Progenitor cell of endocrine pancreas (in vitro differentiated cells): ENCODE measurements around the gene NFAT5. TPM values are rescaled to one million over a fixed set of nuclear protein-coding genes. Genes with fewer than 3 reads are reported as not detected.

Source experiments
- DNase-seq: peaks from one replicate; pipeline ENCODE4 v3.0.0; 2021; ENCODE audit warnings: low spot score; ENCODE audit not compliant: unreplicated experiment
- H3K27ac Mint-ChIP-seq: 2 replicates; pipeline ENCODE4 v1.8.0; 2021; ENCODE audit warnings: mild to moderate bottlenecking, moderate library complexity, mixed read lengths
- H3K27me3 Mint-ChIP-seq: 2 replicates; pipeline ENCODE4 v1.8.0; 2021; ENCODE audit warnings: mixed read lengths
- H3K36me3 Mint-ChIP-seq: 2 replicates; pipeline ENCODE4 v1.8.0; 2022; ENCODE audit warnings: mixed read lengths; ENCODE audit not compliant: insufficient read depth
- H3K4me1 Mint-ChIP-seq: 2 replicates; pipeline ENCODE4 v1.8.0; 2021; ENCODE audit warnings: low read depth, mixed read lengths
- H3K4me3 Mint-ChIP-seq: 2 replicates; pipeline ENCODE4 v1.8.0; 2021; ENCODE audit warnings: low read depth, mild to moderate bottlenecking, moderate library complexity, mixed read lengths
- H3K9me3 Mint-ChIP-seq: 2 replicates; pipeline ENCODE4 v1.8.0; 2021; ENCODE audit warnings: low read depth, mixed read lengths
- total RNA-seq: library from RNA; stranded (reverse); gene quantifications from 2 replicates; pipeline ENCODE4 v1.2.1, GENCODE V29; 2021
- TF ChIP-seq, protein P1 (sequence below): fragments of 200-600 bp; sonication (generic); IDR thresholded peaks from one replicate; pipeline ENCODE4 v1.5.0; 2021; ENCODE audit warnings: antibody characterized with exemption, mild to moderate bottlenecking; ENCODE audit not compliant: unreplicated experiment

Gene NFAT5
- total RNA-seq, 1 donor from 2014 or later, result 41.2 TPM

DNA sequence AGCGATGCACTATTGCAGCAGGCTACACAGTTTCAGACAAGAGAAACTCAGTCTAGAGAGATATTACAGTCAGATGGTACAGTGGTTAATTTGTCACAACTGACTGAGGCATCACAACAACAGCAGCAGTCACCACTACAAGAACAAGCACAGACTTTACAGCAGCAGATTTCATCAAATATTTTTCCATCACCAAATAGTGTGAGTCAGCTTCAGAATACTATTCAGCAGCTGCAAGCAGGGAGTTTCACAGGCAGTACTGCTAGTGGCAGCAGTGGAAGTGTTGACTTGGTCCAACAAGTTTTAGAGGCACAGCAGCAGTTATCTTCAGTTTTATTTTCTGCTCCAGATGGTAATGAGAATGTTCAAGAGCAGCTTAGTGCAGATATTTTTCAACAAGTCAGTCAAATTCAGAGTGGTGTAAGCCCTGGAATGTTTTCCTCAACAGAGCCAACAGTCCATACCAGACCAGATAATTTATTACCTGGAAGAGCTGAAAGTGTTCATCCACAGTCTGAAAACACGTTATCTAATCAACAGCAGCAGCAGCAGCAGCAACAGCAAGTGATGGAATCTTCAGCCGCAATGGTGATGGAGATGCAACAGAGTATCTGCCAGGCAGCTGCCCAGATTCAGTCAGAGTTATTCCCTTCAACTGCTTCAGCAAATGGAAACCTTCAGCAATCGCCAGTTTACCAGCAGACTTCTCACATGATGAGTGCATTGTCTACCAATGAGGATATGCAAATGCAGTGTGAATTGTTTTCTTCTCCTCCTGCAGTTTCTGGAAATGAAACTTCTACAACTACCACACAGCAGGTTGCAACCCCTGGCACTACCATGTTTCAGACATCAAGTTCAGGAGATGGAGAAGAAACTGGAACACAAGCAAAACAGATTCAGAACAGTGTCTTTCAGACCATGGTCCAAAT lies 126.5 kb downstream of the NFAT5 start:
- no peak for DNase-seq
- Mint-ChIP-seq H3K27ac (no peak overlapping the region), H3K36me3 (peaks cover 38% of the 10 kb centered on the region), H3K27me3 (no peaks in the 10 kb centered on the region), H3K9me3 (no peaks in the 10 kb centered on the region), H3K4me3 (no peak overlapping the region), H3K4me1 (no peaks in the 10 kb centered on the region)
- TF ChIP-seq, protein P1, sequence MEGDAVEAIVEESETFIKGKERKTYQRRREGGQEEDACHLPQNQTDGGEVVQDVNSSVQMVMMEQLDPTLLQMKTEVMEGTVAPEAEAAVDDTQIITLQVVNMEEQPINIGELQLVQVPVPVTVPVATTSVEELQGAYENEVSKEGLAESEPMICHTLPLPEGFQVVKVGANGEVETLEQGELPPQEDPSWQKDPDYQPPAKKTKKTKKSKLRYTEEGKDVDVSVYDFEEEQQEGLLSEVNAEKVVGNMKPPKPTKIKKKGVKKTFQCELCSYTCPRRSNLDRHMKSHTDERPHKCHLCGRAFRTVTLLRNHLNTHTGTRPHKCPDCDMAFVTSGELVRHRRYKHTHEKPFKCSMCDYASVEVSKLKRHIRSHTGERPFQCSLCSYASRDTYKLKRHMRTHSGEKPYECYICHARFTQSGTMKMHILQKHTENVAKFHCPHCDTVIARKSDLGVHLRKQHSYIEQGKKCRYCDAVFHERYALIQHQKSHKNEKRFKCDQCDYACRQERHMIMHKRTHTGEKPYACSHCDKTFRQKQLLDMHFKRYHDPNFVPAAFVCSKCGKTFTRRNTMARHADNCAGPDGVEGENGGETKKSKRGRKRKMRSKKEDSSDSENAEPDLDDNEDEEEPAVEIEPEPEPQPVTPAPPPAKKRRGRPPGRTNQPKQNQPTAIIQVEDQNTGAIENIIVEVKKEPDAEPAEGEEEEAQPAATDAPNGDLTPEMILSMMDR, result no peak

DNA sequence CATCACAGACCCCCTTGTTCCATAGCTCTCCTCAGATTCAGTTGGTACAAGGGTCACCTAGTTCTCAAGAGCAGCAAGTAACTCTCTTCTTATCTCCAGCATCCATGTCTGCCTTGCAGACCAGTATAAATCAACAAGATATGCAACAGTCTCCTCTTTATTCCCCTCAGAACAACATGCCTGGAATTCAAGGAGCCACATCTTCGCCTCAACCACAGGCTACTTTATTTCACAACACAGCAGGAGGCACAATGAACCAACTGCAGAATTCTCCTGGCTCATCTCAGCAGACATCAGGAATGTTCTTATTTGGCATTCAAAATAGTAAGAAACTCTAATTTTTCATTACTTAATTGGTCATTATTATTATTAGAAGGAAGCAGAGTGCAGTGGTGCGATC lies 128.2 kb downstream of the NFAT5 start:
- Mint-ChIP-seq H3K4me3 (no peak overlapping the region), H3K27me3 (no peaks in the 10 kb centered on the region)
- DNase-seq, result no peak

DNA sequence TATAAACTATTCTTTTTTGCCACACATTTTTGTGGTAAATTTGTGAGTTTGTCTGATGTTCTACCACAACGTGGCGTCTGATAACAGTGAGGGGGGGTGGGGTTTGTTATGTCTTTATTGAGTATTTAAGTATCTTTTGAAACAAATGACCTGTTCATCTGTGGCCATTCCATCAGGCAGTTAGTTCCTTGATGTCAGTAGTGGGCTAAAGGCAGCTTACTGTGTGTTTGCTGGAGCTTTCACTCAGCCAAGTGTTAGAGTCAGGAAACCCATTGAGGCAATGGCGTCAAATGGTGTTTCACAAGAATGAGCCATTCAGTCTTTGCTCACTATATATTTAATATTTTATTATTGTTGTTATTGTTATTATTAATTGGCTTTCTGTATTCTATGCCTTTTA lies 132.6 kb downstream of the NFAT5 start:
- H3K4me3 Mint-ChIP-seq, result no peak overlapping the region
- no peak for DNase-seq
- no peaks in the 10 kb centered on the region for H3K9me3 Mint-ChIP-seq
- H3K27me3 Mint-ChIP-seq, result no peaks in the 10 kb centered on the region
- H3K36me3 Mint-ChIP-seq, result peaks cover 20% of the 10 kb centered on the region
- peaks cover 9% of the 10 kb centered on the region for H3K4me1 Mint-ChIP-seq
- H3K27ac Mint-ChIP-seq, result no peak overlapping the region
- TF ChIP-seq, protein P1, result no peak

More for the DNA sequence above, 128.2 kb downstream of the NFAT5 start:
- no peaks in the 10 kb centered on the region for H3K9me3 Mint-ChIP-seq
- TF ChIP-seq, protein P1, result no peak
- no peak overlapping the region for H3K27ac Mint-ChIP-seq
- H3K4me1 Mint-ChIP-seq, result no peaks in the 10 kb centered on the region
- H3K36me3 Mint-ChIP-seq, result peaks cover 40% of the 10 kb centered on the region

DNA sequence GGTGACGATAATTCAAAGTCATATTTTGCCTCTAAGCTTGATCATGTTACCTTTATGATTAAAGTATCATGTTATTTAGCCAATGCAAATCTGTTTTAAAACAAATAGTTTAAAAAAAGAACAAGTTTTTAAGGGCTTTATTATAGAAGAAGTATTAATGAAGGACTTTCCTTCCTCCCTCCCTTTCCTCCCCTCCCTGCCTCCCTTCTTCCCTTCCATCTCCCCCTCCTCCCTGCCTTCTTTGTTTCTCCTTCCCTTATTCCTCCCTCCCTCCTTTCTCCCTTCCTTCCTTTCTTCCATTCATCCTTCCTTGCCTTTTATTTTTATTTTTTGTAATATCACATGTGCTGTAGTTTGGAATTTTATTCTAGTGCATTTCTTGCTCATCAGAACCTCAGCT lies 134.1 kb downstream of the NFAT5 start:
- TF ChIP-seq, protein P1, result no peak
- no peaks in the 10 kb centered on the region for H3K27me3 Mint-ChIP-seq
- peaks cover 11% of the 10 kb centered on the region for H3K4me1 Mint-ChIP-seq
- H3K9me3 Mint-ChIP-seq, result no peaks in the 10 kb centered on the region
- no peak overlapping the region for H3K27ac Mint-ChIP-seq
- no peak overlapping the region for H3K4me3 Mint-ChIP-seq
- H3K36me3 Mint-ChIP-seq, result peaks cover 11% of the 10 kb centered on the region
- no peak for DNase-seq

DNA sequence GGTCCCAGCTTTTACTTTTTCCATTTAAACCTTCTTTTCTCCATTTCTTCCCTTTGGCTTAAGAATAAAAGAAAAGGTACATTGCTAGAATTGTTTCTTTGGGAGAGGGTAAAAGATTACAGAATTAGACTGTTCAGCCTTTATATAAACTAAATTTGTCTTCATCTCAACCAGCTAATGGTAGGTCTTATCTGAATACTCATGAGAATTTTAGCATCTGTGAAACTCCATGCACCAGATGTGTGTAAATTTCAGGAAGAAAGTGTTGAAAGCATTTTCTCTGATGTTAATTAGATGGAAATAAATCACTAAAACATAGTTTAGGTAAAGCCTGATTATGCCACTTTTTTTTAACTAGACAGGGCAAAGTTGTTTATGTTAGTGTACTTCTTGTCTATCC lies 135.7 kb downstream of the NFAT5 start:
- TF ChIP-seq, protein P1, result no peak
- Mint-ChIP-seq H3K9me3 (no peaks in the 10 kb centered on the region), H3K27ac (peak overlapping the region; percentile 87), H3K4me1 (peaks cover 11% of the 10 kb centered on the region), H3K27me3 (no peaks in the 10 kb centered on the region), H3K4me3 (no peak overlapping the region), H3K36me3 (peaks cover 4% of the 10 kb centered on the region)
- DNase-seq, result no peak
